ENCODE results near the gene P2RX7.

P2RX7 gene

GRCh38 chr12:121085506-121086353 is 46.9 kb upstream of the P2RX7 start:
- H3K4me2 ChIP-seq (ENCODE audit: low read depth, low read length, poor library complexity, severe bottlenecking): no peak overlapping the region

GRCh38 chr12:121086781-121087295 is 45.8 kb upstream of the P2RX7 start:
- no peaks in the 10 kb centered on the region for H3K9me3 ChIP-seq (ENCODE audit: insufficient read depth, low read length)
- H2AFZ ChIP-seq (ENCODE audit: low read depth, low read length, severe bottlenecking): no peak overlapping the region
- H3K27ac ChIP-seq (ENCODE audit: low read depth, low read length): no peak overlapping the region
- H3K36me3 ChIP-seq (ENCODE audit: low read length): no peaks in the 10 kb centered on the region
- no peak for TF ChIP-seq CTCF (IDR thresholded peaks at IDR 0.05; ENCODE audit: insufficient read depth, low read length, poor library complexity, severe bottlenecking)
- TF ChIP-seq EZH2phosphoT487 (conservative IDR thresholded peaks at IDR 0.05; ENCODE audit: low read length): no peak
- no peak overlapping the region for H3K4me3 ChIP-seq (ENCODE audit: insufficient read depth, low read length, poor library complexity, severe bottlenecking)
- H4K20me1 ChIP-seq (ENCODE audit: low read depth, low read length): no peaks in the 10 kb centered on the region
- H3K27me3 ChIP-seq (ENCODE audit: low read length): no peaks in the 10 kb centered on the region
- no peaks in the 10 kb centered on the region for H3K9me2 ChIP-seq (replicated peaks; ENCODE audit: insufficient read depth, low read length)
- no peak overlapping the region for H3K4me2 ChIP-seq (ENCODE audit: low read depth, low read length, poor library complexity, severe bottlenecking)
- no peaks in the 10 kb centered on the region for H3F3A ChIP-seq (ENCODE audit: insufficient read depth)
- H3K9ac ChIP-seq (ENCODE audit: low read length): no peak overlapping the region
- H3K79me2 ChIP-seq (ENCODE audit: insufficient read depth, low read length): no peaks in the 10 kb centered on the region

More at GRCh38 chr12:121085506-121086353, 46.9 kb upstream of the P2RX7 start:
- Histone ChIP-seq H3K9me2 (replicated peaks; ENCODE audit: insufficient read depth, low read length) (no peaks in the 10 kb centered on the region), H3K27ac (ENCODE audit: low read depth, low read length) (no peak overlapping the region), H3K9me3 (ENCODE audit: insufficient read depth, low read length) (no peaks in the 10 kb centered on the region), H4K20me1 (ENCODE audit: low read depth, low read length) (no peaks in the 10 kb centered on the region), H3K36me3 (ENCODE audit: low read length) (no peaks in the 10 kb centered on the region), H2AFZ (ENCODE audit: low read depth, low read length, severe bottlenecking) (no peak overlapping the region), H3K79me2 (ENCODE audit: insufficient read depth, low read length) (no peaks in the 10 kb centered on the region), H3F3A (ENCODE audit: insufficient read depth) (no peaks in the 10 kb centered on the region), H3K27me3 (ENCODE audit: low read length) (no peaks in the 10 kb centered on the region), H3K9ac (ENCODE audit: low read length) (no peak overlapping the region), H3K4me3 (ENCODE audit: insufficient read depth, low read length, poor library complexity, severe bottlenecking) (no peak overlapping the region)
- TF ChIP-seq EZH2phosphoT487 (conservative IDR thresholded peaks at IDR 0.05; ENCODE audit: low read length): no peak
- TF ChIP-seq CTCF (IDR thresholded peaks at IDR 0.05; ENCODE audit: insufficient read depth, low read length, poor library complexity, severe bottlenecking): no peak

- Histone ChIP-seq H2AFZ (ENCODE audit: low read depth, low read length, severe bottlenecking) (no peak overlapping the region), H3K36me3 (ENCODE audit: low read length) (no peaks in the 10 kb centered on the region), H3K9ac (ENCODE audit: low read length) (no peak overlapping the region), H3K27me3 (ENCODE audit: low read length) (no peaks in the 10 kb centered on the region), H3K4me2 (ENCODE audit: low read depth, low read length, poor library complexity, severe bottlenecking) (no peak overlapping the region), H3K79me2 (ENCODE audit: insufficient read depth, low read length) (no peaks in the 10 kb centered on the region), H3F3A (ENCODE audit: insufficient read depth) (no peaks in the 10 kb centered on the region), H4K20me1 (ENCODE audit: low read depth, low read length) (no peaks in the 10 kb centered on the region), H3K9me2 (replicated peaks; ENCODE audit: insufficient read depth, low read length) (no peaks in the 10 kb centered on the region), H3K9me3 (ENCODE audit: insufficient read depth, low read length) (no peaks in the 10 kb centered on the region), H3K27ac (ENCODE audit: low read depth, low read length) (no peak overlapping the region), H3K4me3 (ENCODE audit: insufficient read depth, low read length, poor library complexity, severe bottlenecking) (no peak overlapping the region)
- no peak for TF ChIP-seq CTCF (IDR thresholded peaks at IDR 0.05; ENCODE audit: insufficient read depth, low read length, poor library complexity, severe bottlenecking)
- no peak for TF ChIP-seq EZH2phosphoT487 (conservative IDR thresholded peaks at IDR 0.05; ENCODE audit: low read length)
Measured at GRCh38 chr12:121087467-121088194, 45.0 kb upstream of the P2RX7 start.
